Measurements from ENCODE around the gene CCDC146. TPM values are rescaled to one million over a fixed set of nuclear protein-coding genes. Genes with fewer than 3 reads are reported as not detected.

CCDC146 gene
- total and polyA plus RNA-seq, 9 donors: 5.3 to 44.6 (median 14.0) TPM

GRCh38 chr7:77327067-77327931 is 204.9 kb downstream of the CCDC146 start:
- WGBS, 3 donors: 34 to 42% (median 34%) methylated on average over 12 of the region's 12 CpGs
- no peaks in the 10 kb centered on the region for H3K36me3 ChIP-seq
- TF ChIP-seq EP300 (IDR thresholded peaks at IDR 0.05) (no peak), POLR2A (IDR thresholded peaks at IDR 0.05) (no peak)
- TF ChIP-seq, protein P1, sequence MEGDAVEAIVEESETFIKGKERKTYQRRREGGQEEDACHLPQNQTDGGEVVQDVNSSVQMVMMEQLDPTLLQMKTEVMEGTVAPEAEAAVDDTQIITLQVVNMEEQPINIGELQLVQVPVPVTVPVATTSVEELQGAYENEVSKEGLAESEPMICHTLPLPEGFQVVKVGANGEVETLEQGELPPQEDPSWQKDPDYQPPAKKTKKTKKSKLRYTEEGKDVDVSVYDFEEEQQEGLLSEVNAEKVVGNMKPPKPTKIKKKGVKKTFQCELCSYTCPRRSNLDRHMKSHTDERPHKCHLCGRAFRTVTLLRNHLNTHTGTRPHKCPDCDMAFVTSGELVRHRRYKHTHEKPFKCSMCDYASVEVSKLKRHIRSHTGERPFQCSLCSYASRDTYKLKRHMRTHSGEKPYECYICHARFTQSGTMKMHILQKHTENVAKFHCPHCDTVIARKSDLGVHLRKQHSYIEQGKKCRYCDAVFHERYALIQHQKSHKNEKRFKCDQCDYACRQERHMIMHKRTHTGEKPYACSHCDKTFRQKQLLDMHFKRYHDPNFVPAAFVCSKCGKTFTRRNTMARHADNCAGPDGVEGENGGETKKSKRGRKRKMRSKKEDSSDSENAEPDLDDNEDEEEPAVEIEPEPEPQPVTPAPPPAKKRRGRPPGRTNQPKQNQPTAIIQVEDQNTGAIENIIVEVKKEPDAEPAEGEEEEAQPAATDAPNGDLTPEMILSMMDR (IDR thresholded peaks at IDR 0.05): no peak
- no peaks in the 10 kb centered on the region for H3K9me3 ChIP-seq
- no peak overlapping the region for H3K27ac ChIP-seq
- no peak overlapping the region for H3K4me3 ChIP-seq
- no peaks in the 10 kb centered on the region for H3K27me3 ChIP-seq
- H3K4me1 ChIP-seq (ENCODE audit: insufficient read depth): peaks cover 12% of the 10 kb centered on the region
- intact Hi-C loops (cut with DNase I): loop anchor here in 1 of 4 donors (10.0 kb wide), 1 partner anchor 62 kb away; no protein-coding TSS in a partner anchor
- peak in 1 of 5 donors; percentile 41 for DNase-seq

DNA sequence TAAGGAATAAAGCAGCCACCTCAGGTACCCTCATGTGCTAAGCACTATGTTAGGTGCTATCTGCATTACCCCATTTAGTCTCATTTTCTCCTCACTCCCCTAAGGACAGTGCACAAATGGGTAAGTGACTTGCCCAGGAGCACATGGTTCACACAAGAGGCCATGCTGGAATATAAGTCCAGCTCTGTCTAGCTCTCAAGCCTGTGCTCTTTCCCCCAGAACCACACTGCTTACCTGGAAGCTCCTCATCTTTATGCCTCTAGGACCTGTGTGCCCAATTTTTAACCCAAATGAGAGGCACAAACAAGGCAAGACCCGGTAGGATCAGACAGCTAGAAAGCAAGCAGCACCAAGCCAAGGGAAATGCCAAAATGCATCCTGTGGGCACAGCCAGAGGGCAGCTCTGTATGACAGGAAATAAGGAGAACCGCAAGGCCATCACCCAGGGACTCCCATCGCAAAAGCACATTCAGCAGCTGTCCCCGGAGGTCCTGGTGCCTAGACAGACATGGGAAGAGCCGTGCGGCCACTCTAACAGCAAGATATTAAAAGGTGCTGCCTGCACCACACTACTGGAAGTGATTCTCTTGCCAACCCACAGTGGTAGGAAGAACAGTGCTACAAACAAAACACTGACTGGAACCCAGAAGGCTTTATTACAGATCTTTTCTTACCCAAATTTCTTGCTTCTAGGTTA is 205.7 kb downstream of the CCDC146 start:
- intact Hi-C loops (cut with DNase I): loop anchor here in 1 of 4 donors (10.0 kb wide), 1 partner anchor 63 kb away; no protein-coding TSS in a partner anchor
- H3K27ac ChIP-seq: peak overlapping the region in 1 of 2 donors; percentile 46

GRCh38 chr7:77328669-77329068 is 206.3 kb downstream of the CCDC146 start:
- Histone ChIP-seq H3K4me1 (ENCODE audit: insufficient read depth) (peaks cover 12% of the 10 kb centered on the region), H3K4me3 (no peak overlapping the region), H3K27ac (peak overlapping the region in 1 of 2 donors; percentile 46), H3K36me3 (no peaks in the 10 kb centered on the region), H3K27me3 (no peaks in the 10 kb centered on the region), H3K9me3 (no peaks in the 10 kb centered on the region)
- 0 to 3% (median 0%) methylated on average over 1 of the region's 1 CpG for WGBS, 3 donors
- intact Hi-C loops (cut with DNase I): loop anchor here in 1 of 4 donors (10.0 kb wide), 1 partner anchor 64 kb away; no protein-coding TSS in a partner anchor
- no peak for DNase-seq
- TF ChIP-seq EP300 (IDR thresholded peaks at IDR 0.05) (no peak), POLR2A (IDR thresholded peaks at IDR 0.05) (no peak)
- TF ChIP-seq, protein P1 (IDR thresholded peaks at IDR 0.05): no peak

More for the DNA sequence above, 205.7 kb downstream of the CCDC146 start:
- TF ChIP-seq POLR2A (IDR thresholded peaks at IDR 0.05): no peak
- no peak for TF ChIP-seq EP300 (IDR thresholded peaks at IDR 0.05)
- TF ChIP-seq, protein P1 (IDR thresholded peaks at IDR 0.05): no peak
- 28 to 45% (median 42%) methylated on average over 6 of the region's 6 CpGs for WGBS, 3 donors
- Histone ChIP-seq H3K36me3 (no peaks in the 10 kb centered on the region), H3K9me3 (no peaks in the 10 kb centered on the region), H3K27me3 (no peaks in the 10 kb centered on the region), H3K4me3 (no peak overlapping the region), H3K4me1 (ENCODE audit: insufficient read depth) (peaks cover 12% of the 10 kb centered on the region)
- DNase-seq: peak in 1 of 5 donors; percentile 29

DNA sequence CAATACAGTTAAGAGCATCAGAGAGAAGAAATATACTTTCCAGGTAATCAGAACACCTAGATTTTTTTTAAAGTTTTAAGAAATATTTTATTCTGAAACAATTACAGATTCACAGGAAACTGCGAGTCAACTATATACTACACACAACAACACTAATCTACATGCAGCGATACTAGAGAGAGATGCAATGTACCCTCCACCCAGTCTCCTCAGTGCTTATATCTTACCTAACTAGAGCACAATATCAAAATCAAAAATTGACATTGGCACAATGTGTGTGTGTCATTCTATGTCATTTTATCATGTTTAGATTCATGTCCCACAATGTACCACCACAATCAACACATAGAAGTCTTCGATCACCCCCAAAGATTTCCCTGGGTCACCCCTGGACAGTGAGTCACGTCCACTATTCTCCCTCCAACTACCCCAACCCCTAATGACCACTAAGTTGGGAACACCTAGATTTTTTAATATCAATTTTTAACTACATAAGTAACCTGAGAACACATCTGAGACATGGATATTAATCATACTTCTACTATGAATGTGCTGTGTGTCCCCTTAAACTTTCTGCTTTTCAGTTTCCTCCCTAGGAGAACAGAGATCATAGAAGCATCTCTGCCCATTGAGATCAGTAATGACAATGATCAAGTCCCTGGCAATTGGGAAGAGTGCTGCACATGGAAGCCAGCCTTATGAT is 207.2 kb downstream of the CCDC146 start:
- TF ChIP-seq POLR2A (IDR thresholded peaks at IDR 0.05): no peak
- TF ChIP-seq, protein P1 (IDR thresholded peaks at IDR 0.05): no peak
- TF ChIP-seq EP300 (IDR thresholded peaks at IDR 0.05): no peak
- DNase-seq: no peak
- Histone ChIP-seq H3K36me3 (no peaks in the 10 kb centered on the region), H3K27ac (no peak overlapping the region), H3K27me3 (no peaks in the 10 kb centered on the region), H3K9me3 (no peaks in the 10 kb centered on the region), H3K4me1 (ENCODE audit: insufficient read depth) (peaks cover 12% of the 10 kb centered on the region), H3K4me3 (no peak overlapping the region)
- WGBS, 3 donors: 88 to 94% (median 89%) methylated on average over 4 of the region's 4 CpGs
- intact Hi-C loops (cut with DNase I): loop anchor here in 1 of 4 donors (10.0 kb wide), 1 partner anchor 65 kb away; no protein-coding TSS in a partner anchor

Data from ovary (tissue), 9 donors.